ENCODE data around the gene TEX51. TPM values are rescaled to one million over a fixed set of nuclear protein-coding genes. Genes with fewer than 3 reads are reported as not detected.

TEX51 gene
- total RNA-seq, 2 experiments from 2014 or later, result not detected

DNA sequence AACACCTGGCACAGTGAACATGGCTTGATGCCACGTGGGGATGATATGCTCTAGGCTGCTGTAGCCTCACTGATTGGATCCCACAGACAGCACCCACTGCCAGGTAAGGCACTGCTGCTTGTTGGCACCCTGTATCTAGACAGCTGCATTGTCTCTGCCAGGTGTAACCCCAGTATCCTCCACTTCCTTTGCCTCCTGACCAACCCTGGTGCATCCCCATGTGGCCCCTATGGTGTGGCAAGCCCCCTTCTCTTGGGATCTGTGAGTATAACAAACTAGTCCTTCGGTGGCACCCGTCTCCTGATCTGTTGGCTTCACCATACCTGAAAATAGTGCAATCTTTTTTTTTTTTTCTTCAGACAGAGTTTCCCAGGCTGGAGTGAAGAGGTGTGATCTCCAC lies 11.1 kb downstream of the TEX51 start:
- Histone ChIP-seq H3K9me2 (ENCODE audit: insufficient read depth, low read length) (no peaks in the 10 kb centered on the region), H3K36me3 (ENCODE audit: insufficient read depth, low read length) (no peaks in the 10 kb centered on the region), H2AFZ (ENCODE audit: low read length) (peak overlapping the region; percentile 84), H3K27ac (ENCODE audit: low read depth, low read length, poor library complexity, severe bottlenecking) (peak overlapping the region; percentile 61), H3K4me2 (ENCODE audit: low read length) (peak overlapping the region; percentile 55), H3K4me1 (ENCODE audit: insufficient read depth, low read length, poor library complexity, severe bottlenecking) (peaks cover 59% of the 10 kb centered on the region), H4K20me1 (ENCODE audit: insufficient read depth, low read length) (no peaks in the 10 kb centered on the region), H3K4me3 (ENCODE audit: low read depth, low read length, poor library complexity, severe bottlenecking) (no peak overlapping the region), H3K9me3 (ENCODE audit: low read length) (no peaks in the 10 kb centered on the region), H3K79me2 (ENCODE audit: insufficient read depth, low read depth, low read length) (no peaks in the 10 kb centered on the region)
- intact Hi-C loops (cut with micrococcal nuclease; ENCODE audit: unreplicated experiment), result no loop called here
- DNase-seq (ENCODE audit: low spot score), result no peak
- ChIA-PET POLR2A (no interaction called here), CTCF (ENCODE audit: unreplicated experiment) (no interaction called here)
- BruUV-seq (replicated peaks), result no TSS peak
- TF ChIP-seq EZH2phosphoT487 (IDR thresholded peaks at IDR 0.05; ENCODE audit: borderline replicate concordance, low read depth, low read length), result no peak
- TF ChIP-seq, protein P1, sequence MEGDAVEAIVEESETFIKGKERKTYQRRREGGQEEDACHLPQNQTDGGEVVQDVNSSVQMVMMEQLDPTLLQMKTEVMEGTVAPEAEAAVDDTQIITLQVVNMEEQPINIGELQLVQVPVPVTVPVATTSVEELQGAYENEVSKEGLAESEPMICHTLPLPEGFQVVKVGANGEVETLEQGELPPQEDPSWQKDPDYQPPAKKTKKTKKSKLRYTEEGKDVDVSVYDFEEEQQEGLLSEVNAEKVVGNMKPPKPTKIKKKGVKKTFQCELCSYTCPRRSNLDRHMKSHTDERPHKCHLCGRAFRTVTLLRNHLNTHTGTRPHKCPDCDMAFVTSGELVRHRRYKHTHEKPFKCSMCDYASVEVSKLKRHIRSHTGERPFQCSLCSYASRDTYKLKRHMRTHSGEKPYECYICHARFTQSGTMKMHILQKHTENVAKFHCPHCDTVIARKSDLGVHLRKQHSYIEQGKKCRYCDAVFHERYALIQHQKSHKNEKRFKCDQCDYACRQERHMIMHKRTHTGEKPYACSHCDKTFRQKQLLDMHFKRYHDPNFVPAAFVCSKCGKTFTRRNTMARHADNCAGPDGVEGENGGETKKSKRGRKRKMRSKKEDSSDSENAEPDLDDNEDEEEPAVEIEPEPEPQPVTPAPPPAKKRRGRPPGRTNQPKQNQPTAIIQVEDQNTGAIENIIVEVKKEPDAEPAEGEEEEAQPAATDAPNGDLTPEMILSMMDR (conservative IDR thresholded peaks at IDR 0.05; ENCODE audit: low read length), result no peak

DNA sequence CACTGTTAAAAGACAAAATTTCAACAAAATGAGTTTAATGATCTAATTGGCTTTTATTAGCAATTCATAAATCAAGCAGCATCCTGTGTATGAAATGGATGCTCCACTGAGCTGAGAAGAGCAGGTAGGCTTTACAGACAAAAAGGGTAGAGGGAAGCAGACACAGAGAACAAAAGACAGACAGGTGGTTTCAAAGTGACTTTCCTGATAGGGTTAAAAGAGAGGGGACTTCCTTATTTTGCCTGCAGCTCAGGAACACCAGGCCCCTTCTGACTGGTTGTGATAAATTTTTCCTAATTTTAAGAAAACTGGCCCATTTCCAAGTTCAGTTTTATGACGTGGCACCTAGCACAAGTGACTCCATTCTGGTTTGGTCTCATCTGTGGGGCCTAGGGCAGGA lies 11.9 kb downstream of the TEX51 start:
- no peaks in the 10 kb centered on the region for H4K20me1 ChIP-seq (ENCODE audit: insufficient read depth, low read length)
- H3K79me2 ChIP-seq (ENCODE audit: insufficient read depth, low read depth, low read length), result no peaks in the 10 kb centered on the region
- CTCF ChIA-PET (ENCODE audit: unreplicated experiment), result no interaction called here
- POLR2A ChIA-PET, result interaction anchor here (1.0 kb wide), 1 partner anchor 11 kb away, joined by 3 read pairs; no protein-coding TSS in a partner anchor
- peak overlapping the region; percentile 61 for H3K27ac ChIP-seq (ENCODE audit: low read depth, low read length, poor library complexity, severe bottlenecking)
- no peaks in the 10 kb centered on the region for H3K9me2 ChIP-seq (ENCODE audit: insufficient read depth, low read length)
- no peaks in the 10 kb centered on the region for H3K36me3 ChIP-seq (ENCODE audit: insufficient read depth, low read length)
- BruUV-seq (replicated peaks), result no TSS peak
- H3K4me3 ChIP-seq (ENCODE audit: low read depth, low read length, poor library complexity, severe bottlenecking), result peak overlapping the region; percentile 11
- H2AFZ ChIP-seq (ENCODE audit: low read length), result peak overlapping the region; percentile 84
- intact Hi-C loops (cut with micrococcal nuclease; ENCODE audit: unreplicated experiment), result no loop called here
- peak; percentile 67 for DNase-seq (ENCODE audit: low spot score)
- TF ChIP-seq, protein P1 (conservative IDR thresholded peaks at IDR 0.05; ENCODE audit: low read length), result no peak
- no peak for TF ChIP-seq EZH2phosphoT487 (IDR thresholded peaks at IDR 0.05; ENCODE audit: borderline replicate concordance, low read depth, low read length)
- H3K4me2 ChIP-seq (ENCODE audit: low read length), result peak overlapping the region; percentile 55
- H3K4me1 ChIP-seq (ENCODE audit: insufficient read depth, low read length, poor library complexity, severe bottlenecking), result peaks cover 50% of the 10 kb centered on the region
- no peaks in the 10 kb centered on the region for H3K9me3 ChIP-seq (ENCODE audit: low read length)

DNA sequence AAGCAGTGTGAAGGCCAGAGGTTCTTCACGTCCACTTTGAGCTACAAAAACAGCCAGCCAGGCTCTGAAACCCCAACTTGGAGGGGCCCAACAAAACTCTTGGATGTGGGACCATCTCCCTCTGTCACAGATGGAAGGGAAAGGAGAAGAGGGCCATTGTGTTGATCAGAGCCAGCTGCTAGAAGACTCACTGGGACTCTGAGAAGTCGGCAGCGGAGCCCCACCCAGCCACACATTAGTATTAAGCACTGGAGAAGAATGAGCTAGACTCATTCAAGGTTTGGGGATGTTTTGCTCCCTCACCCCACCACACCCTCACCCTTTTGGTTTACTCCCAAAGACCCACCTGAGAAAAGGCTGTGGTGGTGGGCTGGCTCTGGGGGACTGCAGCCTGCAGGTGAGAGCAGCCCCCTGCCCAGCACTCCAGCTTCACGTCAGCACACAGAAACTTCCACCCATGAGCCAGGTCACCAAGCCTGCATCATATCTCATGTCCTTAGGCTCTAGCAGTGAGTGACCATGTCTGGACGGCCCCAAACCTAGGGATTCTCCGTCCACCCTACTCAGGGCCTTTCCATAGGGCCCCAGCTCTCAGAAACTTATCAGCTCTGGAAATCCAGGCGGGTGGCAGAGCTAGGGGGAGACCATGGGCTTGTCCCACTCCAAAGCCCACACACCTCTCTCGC lies 12.6 kb downstream of the TEX51 start:
- no peak for DNase-seq (ENCODE audit: low spot score)
- Histone ChIP-seq H3K27ac (ENCODE audit: low read depth, low read length, poor library complexity, severe bottlenecking) (peak overlapping the region; percentile 61), H3K79me2 (ENCODE audit: insufficient read depth, low read depth, low read length) (no peaks in the 10 kb centered on the region), H2AFZ (ENCODE audit: low read length) (peak overlapping the region; percentile 84), H3K4me2 (ENCODE audit: low read length) (peak overlapping the region; percentile 55), H3K4me3 (ENCODE audit: low read depth, low read length, poor library complexity, severe bottlenecking) (peak overlapping the region; percentile 11), H3K9me3 (ENCODE audit: low read length) (no peaks in the 10 kb centered on the region), H4K20me1 (ENCODE audit: insufficient read depth, low read length) (no peaks in the 10 kb centered on the region), H3K36me3 (ENCODE audit: insufficient read depth, low read length) (no peaks in the 10 kb centered on the region), H3K4me1 (ENCODE audit: insufficient read depth, low read length, poor library complexity, severe bottlenecking) (peaks cover 44% of the 10 kb centered on the region), H3K9me2 (ENCODE audit: insufficient read depth, low read length) (no peaks in the 10 kb centered on the region)
- ChIA-PET POLR2A (interaction anchor here (1.0 kb wide), 1 partner anchor 10 kb away, joined by 3 read pairs; no protein-coding TSS in a partner anchor), CTCF (ENCODE audit: unreplicated experiment) (no interaction called here)
- TF ChIP-seq, protein P1 (conservative IDR thresholded peaks at IDR 0.05; ENCODE audit: low read length), result no peak
- no peak for TF ChIP-seq EZH2phosphoT487 (IDR thresholded peaks at IDR 0.05; ENCODE audit: borderline replicate concordance, low read depth, low read length)
- no TSS peak for BruUV-seq (replicated peaks)
- intact Hi-C loops (cut with micrococcal nuclease; ENCODE audit: unreplicated experiment), result no loop called here

All from OCI-LY7 (cell line).